IPS-18c (cell line): ENCODE measurements around the gene SAMD14.

ENCODE experiments used
- H3K4me3 ChIP-seq: 2 replicates; pipeline ENCODE4 v1.7.0; 2013; ENCODE audit warnings: low read depth, mild to moderate bottlenecking, low read length, moderate library complexity; ENCODE audit not compliant: insufficient read depth
- H3K9me3 ChIP-seq: one replicate; pipeline ENCODE4 v1.6.1; 2013; ENCODE audit warnings: mild to moderate bottlenecking, low read length, moderate library complexity; ENCODE audit not compliant: control insufficient read depth, insufficient read depth

Gene SAMD14

GRCh38 chr17:50141026-50141744, 11.2 kb upstream of the SAMD14 start:
- Histone ChIP-seq H3K4me3 (no peak overlapping the region), H3K9me3 (peaks cover 2% of the 10 kb centered on the region)

DNA sequence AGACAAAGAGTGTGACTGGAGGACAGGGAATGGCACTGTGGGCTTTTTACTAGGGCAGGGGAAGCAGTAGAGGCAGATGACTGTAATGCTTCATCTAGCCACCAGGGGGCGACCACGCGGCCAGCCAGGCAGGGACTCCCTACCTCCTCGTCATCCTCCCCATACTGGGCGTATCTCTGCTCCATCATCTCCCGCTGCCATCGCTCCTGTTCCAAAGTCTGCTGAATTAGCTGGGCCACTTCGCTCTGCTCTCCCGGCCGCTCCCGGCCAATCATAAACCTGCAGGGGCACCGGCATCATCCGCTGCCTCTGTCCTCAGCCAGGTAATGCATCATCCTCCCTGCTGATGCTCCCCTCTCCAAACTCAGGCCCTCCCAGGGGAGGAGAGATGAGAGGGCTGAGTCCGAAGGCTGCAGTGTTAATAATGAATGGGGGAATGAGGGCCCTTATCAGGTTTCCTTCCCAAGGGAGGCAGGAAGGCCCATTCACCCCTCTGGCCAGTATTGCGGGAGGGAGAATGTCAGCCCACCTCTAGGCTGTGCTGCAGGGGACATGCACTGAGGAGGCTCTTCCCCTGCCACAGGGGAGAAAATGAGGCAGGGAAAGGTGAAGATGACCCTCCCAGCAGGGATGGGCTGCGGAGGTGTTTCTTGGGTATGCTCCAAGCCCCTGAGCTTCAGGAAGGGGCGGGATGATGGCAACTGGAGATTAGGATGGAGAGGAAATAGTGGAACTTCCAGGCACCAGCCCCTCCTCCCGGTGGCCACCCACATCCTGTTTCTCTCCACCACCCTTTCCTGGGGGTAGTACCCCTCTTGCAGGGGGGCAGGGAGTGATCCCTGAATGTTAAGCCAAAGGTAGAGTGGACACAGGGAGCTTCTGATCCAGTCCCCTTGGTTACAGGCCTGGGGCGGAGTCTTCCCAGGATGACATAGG, 10.3 kb upstream of the SAMD14 start:
- Histone ChIP-seq H3K4me3 (no peak overlapping the region; the same call in 1 of the 2 replicates), H3K9me3 (peaks cover 2% of the 10 kb centered on the region)

GRCh38 chr17:50139185-50139783, 9.3 kb upstream of the SAMD14 start:
- Histone ChIP-seq H3K4me3 (no peak overlapping the region), H3K9me3 (peaks cover 2% of the 10 kb centered on the region)

GRCh38 chr17:50137042-50137441, 7.1 kb upstream of the SAMD14 start:
- Histone ChIP-seq H3K9me3 (peaks cover 2% of the 10 kb centered on the region), H3K4me3 (no peak overlapping the region)

- H3K4me3 ChIP-seq: no peak overlapping the region
- H3K9me3 ChIP-seq: peaks cover 2% of the 10 kb centered on the region
Measured at GRCh38 chr17:50136096-50136687, 6.2 kb upstream of the SAMD14 start.

GRCh38 chr17:50135316-50136095, 5.5 kb upstream of the SAMD14 start:
- H3K9me3 ChIP-seq: peaks cover 2% of the 10 kb centered on the region
- H3K4me3 ChIP-seq: no peak overlapping the region

GRCh38 chr17:50134206-50135110, 4.5 kb upstream of the SAMD14 start:
- Histone ChIP-seq H3K9me3 (no peaks in the 10 kb centered on the region), H3K4me3 (no peak overlapping the region)

DNA sequence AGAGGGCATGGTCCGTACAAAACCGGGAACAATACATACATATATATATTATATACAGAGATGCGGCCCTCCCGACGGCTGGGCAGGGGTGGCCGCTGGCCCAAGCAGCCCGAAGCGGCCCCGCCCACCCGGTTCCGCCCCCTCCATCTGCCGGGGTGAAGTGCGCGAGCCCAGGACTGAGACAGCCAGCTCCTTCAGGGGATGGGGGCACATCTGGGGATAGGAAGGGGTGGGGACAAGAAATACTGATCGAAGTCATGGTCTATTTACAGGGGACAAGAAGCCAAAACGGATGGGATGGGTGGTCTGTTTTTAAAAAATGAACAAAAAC, 3.8 kb upstream of the SAMD14 start:
- Histone ChIP-seq H3K9me3 (no peaks in the 10 kb centered on the region), H3K4me3 (no peak overlapping the region)

GRCh38 chr17:50133028-50133768, 3.2 kb upstream of the SAMD14 start:
- Histone ChIP-seq H3K9me3 (no peaks in the 10 kb centered on the region), H3K4me3 (no peak overlapping the region)

GRCh38 chr17:50132104-50132794, 2.3 kb upstream of the SAMD14 start:
- no peak overlapping the region for H3K4me3 ChIP-seq
- H3K9me3 ChIP-seq: no peaks in the 10 kb centered on the region

DNA sequence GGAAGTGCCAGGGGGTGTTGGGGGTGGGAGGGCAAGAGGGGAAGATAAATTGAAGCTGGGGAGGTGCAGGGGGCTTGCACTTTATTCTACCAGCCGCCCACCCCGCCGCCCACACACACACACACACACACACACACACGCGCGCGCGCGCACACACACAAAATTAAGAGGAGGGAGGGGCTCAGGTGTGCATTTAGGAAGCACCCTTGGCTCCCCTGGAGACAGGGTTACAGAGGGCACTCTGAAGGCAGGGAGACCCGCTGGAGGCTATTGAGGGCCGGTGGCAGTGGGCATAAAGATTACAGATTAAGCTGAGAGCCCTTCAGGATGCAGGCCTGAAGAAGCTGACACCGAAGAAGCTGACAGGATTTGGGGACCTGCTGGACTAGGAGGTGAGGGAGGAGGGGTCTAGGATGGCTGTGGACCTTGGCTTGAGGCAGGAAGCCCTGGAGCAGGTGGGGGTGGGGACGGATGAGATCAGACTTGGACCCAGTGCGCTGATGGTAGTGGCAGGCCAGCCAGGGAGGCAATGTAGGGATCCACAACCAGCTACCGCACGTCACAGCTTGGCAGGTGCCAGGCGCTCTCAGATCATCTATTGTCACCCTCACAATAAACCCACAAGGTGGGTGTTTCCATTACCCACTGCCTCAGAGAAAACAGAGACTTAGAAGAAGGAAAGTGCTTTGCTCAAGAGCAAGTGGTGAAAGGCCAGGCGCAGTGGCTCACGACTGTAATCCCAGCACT, 772 bp upstream of the SAMD14 start:
- Histone ChIP-seq H3K4me3 (peak overlapping the region; percentile 61), H3K9me3 (no peaks in the 10 kb centered on the region)

DNA sequence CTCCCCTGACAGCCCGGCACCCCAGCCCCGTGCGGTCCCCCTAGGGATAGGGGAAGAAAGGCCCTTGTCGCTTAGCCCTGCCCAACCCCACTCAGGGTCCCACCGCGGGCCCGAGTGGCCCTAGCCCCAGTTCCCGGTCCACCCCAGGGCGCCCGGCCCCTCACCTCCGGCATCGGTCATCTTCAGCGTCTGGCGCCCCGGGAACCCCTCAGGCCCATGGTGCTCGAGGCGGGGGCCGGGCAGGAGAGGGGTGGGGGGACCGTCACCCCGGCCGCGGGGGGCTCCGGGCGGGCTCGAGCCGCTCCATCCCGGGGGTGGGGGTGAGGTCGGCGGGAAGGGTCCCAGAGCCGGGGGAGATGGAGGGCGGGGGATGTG, 620 bp downstream of the SAMD14 start:
- Histone ChIP-seq H3K9me3 (no peaks in the 10 kb centered on the region), H3K4me3 (peak overlapping the region; percentile 37)

DNA sequence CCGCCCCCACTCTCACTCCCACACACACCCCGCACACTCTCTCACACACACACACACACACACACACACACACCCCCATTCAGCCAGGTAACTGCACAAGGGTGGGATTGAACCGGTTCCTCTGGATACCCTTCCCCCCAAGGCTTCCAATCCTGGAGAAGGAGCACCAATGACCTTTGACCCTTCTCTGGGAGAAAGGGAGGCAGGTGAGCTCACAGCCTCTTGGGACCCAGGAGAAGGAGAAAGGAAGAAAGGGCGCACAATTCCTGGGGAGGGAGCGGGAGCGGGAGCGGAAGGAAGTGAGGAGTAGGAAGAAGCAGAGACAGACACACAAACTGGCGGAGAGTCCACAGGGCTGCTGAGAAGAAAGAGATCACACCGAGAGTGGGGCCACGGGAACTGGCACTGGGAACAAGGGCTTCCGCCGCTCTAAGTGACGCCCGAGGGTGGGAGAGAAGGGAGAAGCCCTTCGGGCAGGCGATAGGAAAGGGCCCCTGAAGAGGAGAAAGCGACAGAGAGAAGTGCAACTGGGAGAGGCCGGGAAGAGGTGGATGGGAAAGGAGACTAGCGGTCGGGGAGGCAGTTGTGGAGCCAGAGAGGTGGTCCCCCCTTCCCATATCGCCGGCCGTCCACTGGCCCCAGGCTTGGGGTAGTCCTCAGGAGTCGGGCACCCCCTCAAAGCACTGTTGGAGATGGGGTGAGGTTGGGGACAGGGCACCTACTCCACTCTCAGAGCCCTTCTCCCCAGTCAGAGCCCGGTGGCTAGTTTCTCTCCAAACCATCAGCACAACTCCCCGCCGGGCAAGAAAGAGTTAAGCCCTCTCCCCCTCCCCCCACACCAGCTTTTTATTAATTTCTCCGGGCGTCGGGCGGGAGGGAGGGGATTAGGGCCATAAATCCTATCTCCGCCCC, 1.3 kb downstream of the SAMD14 start:
- Histone ChIP-seq H3K4me3 (peak overlapping the region; percentile 37), H3K9me3 (no peaks in the 10 kb centered on the region)
